Measurements from ENCODE around the gene KMT5B. TPM values are rescaled to one million over a fixed set of nuclear protein-coding genes. Genes with fewer than 3 reads are reported as not detected.

The KMT5B gene
- total RNA-seq, 4 donors from 2014 or later = 57.4 to 84.2 (median 67.4) TPM

DNA sequence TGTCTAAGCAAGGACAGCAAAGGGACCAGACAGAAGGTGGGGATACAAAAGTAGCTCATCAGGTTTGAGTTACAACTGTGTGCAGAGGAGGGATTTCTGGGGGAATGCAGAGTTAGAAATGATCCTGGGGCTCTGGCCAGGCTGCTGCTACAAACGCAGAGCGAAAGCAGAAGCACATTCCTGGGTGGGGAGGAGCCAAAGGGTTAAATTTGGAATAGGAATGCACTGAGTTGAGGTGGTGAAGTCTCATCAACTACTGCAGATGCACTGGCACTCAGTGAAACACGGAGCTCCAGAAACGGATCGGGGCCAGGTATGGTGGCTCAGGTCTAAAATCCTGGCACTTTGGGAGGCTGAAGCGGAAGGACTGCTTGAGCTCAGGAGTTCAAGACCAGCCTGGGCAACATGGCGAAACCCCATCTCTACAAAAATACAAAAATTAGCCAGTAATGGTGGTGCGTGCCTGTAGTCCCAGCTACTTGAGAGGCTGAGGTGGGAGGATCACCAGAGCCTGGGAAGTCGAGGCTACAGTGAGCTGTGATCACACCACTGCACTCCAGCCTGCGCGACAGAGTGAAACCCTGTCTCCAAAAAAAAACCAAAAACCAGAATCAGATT lies 95.1 kb downstream of the KMT5B start:
- H3K36me3 ChIP-seq = no peaks in the 10 kb centered on the region
- TF ChIP-seq POLR2A (IDR thresholded peaks at IDR 0.05) = no peak
- WGBS, 2 donors = 69 to 79% methylated on average over 11 of the region's 11 CpGs
- H3K4me3 ChIP-seq (replicated peaks in 1 of 3) = no peak overlapping the region
- DNase-seq = no peak
- intact Hi-C loops (cut with DNase I) = no loop called here
- no peaks in the 10 kb centered on the region for H3K27me3 ChIP-seq
- H3K9me3 ChIP-seq = no peaks in the 10 kb centered on the region
- peaks cover 46 to 52% of the 10 kb centered on the region in 2 donors for H3K4me1 ChIP-seq
- peak overlapping the region; percentile 75 to 97 (median 77) for H3K27ac ChIP-seq

- intact Hi-C loops (cut with DNase I) = no loop called here
- Histone ChIP-seq H3K4me1 (peaks cover 40 to 45% of the 10 kb centered on the region in 2 donors), H3K4me3 (replicated peaks in 1 of 3) (no peak overlapping the region), H3K36me3 (no peaks in the 10 kb centered on the region), H3K9me3 (no peaks in the 10 kb centered on the region), H3K27ac (peak overlapping the region; percentile 3 to 97 (median 12)), H3K27me3 (no peaks in the 10 kb centered on the region)
- TF ChIP-seq POLR2A (IDR thresholded peaks at IDR 0.05) (no peak), CTCF (IDR thresholded peaks at IDR 0.05) (no peak)
- 21 to 42% methylated on average over 3 of the region's 3 CpGs for WGBS, 2 donors
- DNase-seq = no peak
These were observed 96.1 kb downstream of the KMT5B start for GRCh38 chr11:68116974-68117373.

DNA sequence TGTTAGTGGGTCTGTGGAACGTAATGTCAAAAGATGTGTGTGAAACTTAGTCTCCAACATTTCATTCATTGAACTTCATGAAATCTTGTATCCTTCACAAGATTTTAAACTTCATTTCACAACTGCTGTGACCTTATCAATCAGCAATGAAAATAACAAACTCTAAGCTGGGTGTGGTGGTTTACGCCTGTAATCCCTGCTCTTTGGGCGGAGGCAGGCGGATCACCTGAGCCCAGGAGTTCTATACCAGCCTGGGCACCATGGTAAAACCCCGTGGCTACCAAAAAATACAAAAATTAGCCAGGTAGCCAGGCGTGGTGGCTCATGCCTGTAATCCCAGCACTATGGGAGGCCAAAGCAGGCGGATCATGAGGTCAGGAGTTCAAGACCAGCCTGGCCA lies 97.0 kb downstream of the KMT5B start:
- intact Hi-C loops (cut with DNase I) = no loop called here
- Histone ChIP-seq H3K27ac (peak overlapping the region in 1 of 3 donors; percentile 12), H3K4me3 (replicated peaks in 1 of 3) (no peak overlapping the region), H3K9me3 (no peaks in the 10 kb centered on the region), H3K27me3 (no peaks in the 10 kb centered on the region), H3K36me3 (no peaks in the 10 kb centered on the region), H3K4me1 (peaks cover 35 to 40% of the 10 kb centered on the region in 2 donors)
- no peak for DNase-seq
- TF ChIP-seq POLR2A (IDR thresholded peaks at IDR 0.05) (no peak), CTCF (IDR thresholded peaks at IDR 0.05) (no peak)
- 92% methylated on average over 7 of the region's 7 CpGs for WGBS, 2 donors

DNA sequence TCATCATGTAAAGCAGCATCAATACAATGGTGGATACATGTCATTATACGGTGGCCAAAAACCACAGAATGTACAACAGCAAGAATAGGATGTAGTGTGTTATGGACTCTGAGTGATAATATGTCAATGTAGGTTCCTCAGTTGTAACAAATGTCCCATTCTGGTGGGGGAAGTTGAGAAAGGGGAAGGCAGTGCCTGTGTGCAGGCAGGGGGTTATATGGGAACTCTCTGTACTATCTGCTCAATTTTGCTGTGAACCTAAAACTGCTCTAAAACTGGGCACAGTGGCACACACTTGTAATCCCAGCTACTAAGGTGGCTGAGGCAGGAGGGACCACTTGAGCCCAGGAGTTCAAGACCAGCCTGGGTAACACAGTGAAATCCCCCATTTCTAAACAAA lies 97.8 kb downstream of the KMT5B start:
- H3K9me3 ChIP-seq = no peaks in the 10 kb centered on the region
- TF ChIP-seq POLR2A (IDR thresholded peaks at IDR 0.05) = no peak
- no peak for TF ChIP-seq CTCF (IDR thresholded peaks at IDR 0.05)
- no peak overlapping the region for H3K4me3 ChIP-seq (replicated peaks in 1 of 3)
- H3K36me3 ChIP-seq = no peaks in the 10 kb centered on the region
- no peak for DNase-seq
- peak overlapping the region in 2 of 3 donors; percentile 1 to 34 for H3K27ac ChIP-seq
- H3K4me1 ChIP-seq = peaks cover 35 to 40% of the 10 kb centered on the region in 2 donors
- intact Hi-C loops (cut with DNase I) = no loop called here
- no peaks in the 10 kb centered on the region for H3K27me3 ChIP-seq
- WGBS, 2 donors = 86 to 88% methylated on average over 1 of the region's 1 CpG

DNA sequence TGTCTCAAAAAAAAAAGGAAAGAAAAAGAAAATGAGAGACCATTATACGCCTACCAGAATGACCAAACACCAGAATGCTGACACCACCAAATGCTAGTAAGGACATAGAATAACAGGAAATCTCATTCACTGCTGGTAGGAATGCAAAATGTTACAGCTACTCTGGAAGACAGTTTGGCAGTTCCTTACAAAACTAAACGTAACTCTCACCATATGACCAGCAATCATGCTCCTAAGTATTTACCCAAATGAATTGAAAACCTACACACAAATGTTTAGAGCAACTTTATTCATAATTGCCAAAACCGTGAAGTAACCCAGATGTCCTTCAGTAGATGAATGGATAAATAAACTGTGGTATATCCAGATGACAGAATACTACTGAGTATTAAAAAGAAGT lies 99.1 kb downstream of the KMT5B start:
- TF ChIP-seq POLR2A (IDR thresholded peaks at IDR 0.05) (no peak), CTCF (IDR thresholded peaks at IDR 0.05) (peak in 1 of 6 experiments; percentile 9)
- Histone ChIP-seq H3K27ac (peak overlapping the region in 1 of 3 donors; percentile 31), H3K4me3 (replicated peaks in 1 of 3) (no peak overlapping the region), H3K36me3 (no peaks in the 10 kb centered on the region), H3K4me1 (peaks cover 30 to 34% of the 10 kb centered on the region in 2 donors), H3K9me3 (no peaks in the 10 kb centered on the region), H3K27me3 (no peaks in the 10 kb centered on the region)
- WGBS, 2 donors = 63 to 67% methylated on average over 3 of the region's 3 CpGs
- no peak for DNase-seq
- intact Hi-C loops (cut with DNase I) = no loop called here

Data from thyroid gland (tissue), 4 donors.